Gastroesophageal sphincter (tissue), 4 donors: ENCODE data around the gene NR3C2. TPM values are rescaled to one million over a fixed set of nuclear protein-coding genes. Genes with fewer than 3 reads are reported as not detected.

ENCODE experiments used
- ATAC-seq: fragments of 150-250 bp; one replicate; pipeline ENCODE4 v1.9.1; 2016; ENCODE audit warnings: mild to moderate bottlenecking, moderate library complexity
- H3K27ac ChIP-seq, 4 donors: fragments of 200-600 bp; sonication (generic) in 3 of 4; 1 replicate in 3 of 4; 2 replicates in 1 of 4; pipeline ENCODE4 v1.5.1; 2016 to 2019
- H3K27me3 ChIP-seq: fragments of 200-600 bp; sonication (generic); one replicate; pipeline ENCODE4 v1.5.1; 2019
- H3K36me3 ChIP-seq, 2 donors: fragments of 200-600 bp; sonication (generic); one replicate each; pipeline ENCODE4 v1.5.1; 2019; ENCODE audit warnings: control low read depth in 1 of 2
- H3K4me1 ChIP-seq, 3 donors: fragments of 200-600 bp; sonication (generic); 1 replicate in 2 of 3; 2 replicates in 1 of 3; pipeline ENCODE4 v1.5.1; 2016 to 2019; ENCODE audit warnings: control low read depth in 2 of 3
- H3K4me3 ChIP-seq, 2 donors: fragments of 200-600 bp; sonication (generic); one replicate each; pipeline ENCODE4 v1.5.1; 2019; ENCODE audit warnings: mild to moderate bottlenecking in 1 of 2, moderate library complexity in 1 of 2
- H3K9me3 ChIP-seq, 3 donors: fragments of 200-600 bp; sonication (generic); one replicate each; pipeline ENCODE4 v1.5.1; 2017 to 2019; ENCODE audit warnings: control low read depth in 2 of 3
- EP300 ChIP-seq: sonication (generic); formaldehyde crosslinking; IDR thresholded peaks from one replicate; pipeline ENCODE4 v1.6.1; 2017; ENCODE audit warnings: antibody characterized with exemption, mild to moderate bottlenecking
- POLR2A ChIP-seq, 2 donors: fragments of 450-650 bp; IDR thresholded peaks; one replicate each; pipeline ENCODE4 v1.6.1; 2017; ENCODE audit warnings: antibody characterized with exemption in 2 of 2, mild to moderate bottlenecking in 2 of 2, moderate library complexity in 1 of 2
- POLR2AphosphoS5 ChIP-seq: sonication (generic); formaldehyde crosslinking; IDR thresholded peaks from one replicate; pipeline ENCODE4 v1.6.1; 2017; ENCODE audit warnings: antibody characterized with exemption
- WGBS, 2 donors: methylation state at CpG; one replicate each; pipeline ENCODE4 v1.1.5; 2018; ENCODE audit warnings: low coverage in 1 of 2; 5-methylcytosine and 5-hydroxymethylcytosine counted together
- total RNA-seq, 4 donors: library from RNA; depleted of rRNA; stranded (reverse); fragments of >200 nt; gene quantifications; one replicate each; pipeline ENCODE4 v1.1.0, GENCODE V29; 2016
- TF ChIP-seq, protein P1 (sequence below), 4 experiments: fragments of 200-600 bp in 2 of 4; fragments of 450-650 bp in 2 of 4; sonication (generic) in 1 of 4; IDR thresholded peaks; one replicate each; pipeline ENCODE4 v1.5.1; 2017 to 2019; ENCODE audit warnings: antibody characterized with exemption in 4 of 4, mild to moderate bottlenecking in 2 of 4, moderate library complexity in 2 of 4

Gene NR3C2
- total RNA-seq, 4 donors from 2014 or later = 11.6 to 15.9 (median 13.9) TPM

DNA sequence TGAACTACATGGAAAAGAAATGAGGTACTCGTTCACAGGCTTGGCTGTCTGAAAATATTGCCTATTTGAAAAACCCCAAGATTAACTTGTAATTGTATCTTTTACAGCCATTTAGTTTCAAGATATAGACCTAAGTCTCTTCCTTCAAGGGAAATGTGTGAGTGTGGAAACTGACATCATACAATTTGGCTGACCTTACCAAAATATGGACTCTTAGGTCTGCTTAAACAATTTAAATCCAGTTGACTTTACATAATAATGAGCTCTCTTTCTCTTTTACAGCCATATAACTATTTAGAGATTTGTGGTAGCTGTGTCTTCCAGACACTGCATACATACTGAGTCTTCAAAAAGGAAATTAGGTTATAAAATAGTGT lies 186.9 kb downstream of the NR3C2 start:
- H3K9me3 ChIP-seq = no peaks in the 10 kb centered on the region

GRCh38 chr4:148254621-148255343 lies 187.4 kb downstream of the NR3C2 start:
- H3K4me3 ChIP-seq = no peak overlapping the region
- H3K27ac ChIP-seq = no peak overlapping the region
- peaks cover 0 to 17% (median 0%) of the 10 kb centered on the region in 3 donors for H3K4me1 ChIP-seq
- WGBS, 2 donors = 100% methylated on average over 1 of the region's 1 CpG
- no peaks in the 10 kb centered on the region for H3K36me3 ChIP-seq
- H3K9me3 ChIP-seq = no peaks in the 10 kb centered on the region
- H3K27me3 ChIP-seq = no peaks in the 10 kb centered on the region
- ATAC-seq = no peak
- TF ChIP-seq, protein P1, sequence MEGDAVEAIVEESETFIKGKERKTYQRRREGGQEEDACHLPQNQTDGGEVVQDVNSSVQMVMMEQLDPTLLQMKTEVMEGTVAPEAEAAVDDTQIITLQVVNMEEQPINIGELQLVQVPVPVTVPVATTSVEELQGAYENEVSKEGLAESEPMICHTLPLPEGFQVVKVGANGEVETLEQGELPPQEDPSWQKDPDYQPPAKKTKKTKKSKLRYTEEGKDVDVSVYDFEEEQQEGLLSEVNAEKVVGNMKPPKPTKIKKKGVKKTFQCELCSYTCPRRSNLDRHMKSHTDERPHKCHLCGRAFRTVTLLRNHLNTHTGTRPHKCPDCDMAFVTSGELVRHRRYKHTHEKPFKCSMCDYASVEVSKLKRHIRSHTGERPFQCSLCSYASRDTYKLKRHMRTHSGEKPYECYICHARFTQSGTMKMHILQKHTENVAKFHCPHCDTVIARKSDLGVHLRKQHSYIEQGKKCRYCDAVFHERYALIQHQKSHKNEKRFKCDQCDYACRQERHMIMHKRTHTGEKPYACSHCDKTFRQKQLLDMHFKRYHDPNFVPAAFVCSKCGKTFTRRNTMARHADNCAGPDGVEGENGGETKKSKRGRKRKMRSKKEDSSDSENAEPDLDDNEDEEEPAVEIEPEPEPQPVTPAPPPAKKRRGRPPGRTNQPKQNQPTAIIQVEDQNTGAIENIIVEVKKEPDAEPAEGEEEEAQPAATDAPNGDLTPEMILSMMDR (IDR thresholded peaks at IDR 0.05) = no peak
- no peak for TF ChIP-seq POLR2AphosphoS5
- no peak for TF ChIP-seq EP300
- no peak for TF ChIP-seq POLR2A (IDR thresholded peaks at IDR 0.05)

More for the DNA sequence above, 186.9 kb downstream of the NR3C2 start:
- WGBS, 2 donors = 68 to 80% methylated on average over 1 of the region's 1 CpG
- Histone ChIP-seq H3K4me3 (no peak overlapping the region), H3K4me1 (peaks cover 0 to 17% (median 0%) of the 10 kb centered on the region in 3 donors), H3K36me3 (no peaks in the 10 kb centered on the region), H3K27ac (no peak overlapping the region), H3K27me3 (no peaks in the 10 kb centered on the region)
- TF ChIP-seq POLR2AphosphoS5 (no peak), POLR2A (IDR thresholded peaks at IDR 0.05) (no peak), EP300 (no peak)
- TF ChIP-seq, protein P1 (IDR thresholded peaks at IDR 0.05) = no peak
- ATAC-seq = no peak

DNA sequence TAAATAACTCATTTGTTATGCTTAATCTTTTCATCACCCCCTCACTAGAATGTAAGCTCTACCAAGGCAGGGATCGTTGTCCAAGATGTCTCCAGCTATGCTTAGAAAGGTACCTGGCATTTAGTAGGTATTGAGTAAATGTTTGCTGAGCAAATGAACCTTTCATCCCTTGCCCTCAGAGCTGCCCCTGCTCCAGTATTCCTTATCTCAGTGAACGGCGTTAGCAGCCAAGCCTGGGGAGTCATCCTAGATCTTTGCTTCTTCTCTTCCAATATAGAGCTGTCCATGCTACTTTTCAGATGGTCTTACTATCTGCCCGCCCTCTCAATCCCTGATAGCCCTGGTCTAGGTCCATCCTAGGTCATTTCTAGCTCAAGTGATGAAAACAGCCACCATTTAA lies 188.4 kb downstream of the NR3C2 start:
- Histone ChIP-seq H3K27me3 (no peaks in the 10 kb centered on the region), H3K36me3 (no peaks in the 10 kb centered on the region), H3K4me3 (no peak overlapping the region), H3K27ac (no peak overlapping the region), H3K9me3 (no peaks in the 10 kb centered on the region), H3K4me1 (peaks cover 0 to 17% (median 0%) of the 10 kb centered on the region in 3 donors)
- 94 to 100% methylated on average over 3 to 4 of the region's 4 CpGs for WGBS, 2 donors
- no peak for TF ChIP-seq POLR2A (IDR thresholded peaks at IDR 0.05)
- TF ChIP-seq POLR2AphosphoS5 = no peak
- TF ChIP-seq EP300 = no peak
- TF ChIP-seq, protein P1 (IDR thresholded peaks at IDR 0.05) = no peak
- ATAC-seq = no peak

DNA sequence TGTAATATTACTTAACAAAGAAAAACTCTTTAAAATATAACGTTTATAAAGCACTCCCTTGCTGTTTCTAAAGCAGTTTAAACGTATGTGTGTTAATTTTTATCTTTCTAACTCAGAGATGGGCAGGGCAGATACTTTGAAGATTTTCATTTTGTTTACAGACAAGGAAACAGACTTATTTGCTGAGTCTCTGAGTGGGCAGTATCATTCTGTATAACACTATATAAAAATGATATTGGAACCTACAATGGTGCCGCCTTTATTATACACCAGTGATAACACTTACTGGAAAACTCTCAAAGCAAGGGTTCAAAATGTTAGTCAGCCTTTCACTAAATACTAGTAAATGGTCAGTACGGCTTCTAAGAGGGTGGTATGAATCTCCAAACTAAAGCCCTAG lies 193.4 kb downstream of the NR3C2 start:
- H3K4me3 ChIP-seq = no peak overlapping the region
- no peak for TF ChIP-seq POLR2AphosphoS5
- TF ChIP-seq, protein P1 (IDR thresholded peaks at IDR 0.05) = no peak
- no peak for TF ChIP-seq POLR2A (IDR thresholded peaks at IDR 0.05)
- no peak for TF ChIP-seq EP300
- H3K9me3 ChIP-seq = no peaks in the 10 kb centered on the region
- H3K4me1 ChIP-seq = peaks cover 0 to 9% (median 0%) of the 10 kb centered on the region in 3 donors
- no peaks in the 10 kb centered on the region for H3K36me3 ChIP-seq
- ATAC-seq = no peak
- 90 to 93% methylated on average over 3 to 4 of the region's 4 CpGs for WGBS, 2 donors
- H3K27me3 ChIP-seq = no peaks in the 10 kb centered on the region
- no peak overlapping the region for H3K27ac ChIP-seq

DNA sequence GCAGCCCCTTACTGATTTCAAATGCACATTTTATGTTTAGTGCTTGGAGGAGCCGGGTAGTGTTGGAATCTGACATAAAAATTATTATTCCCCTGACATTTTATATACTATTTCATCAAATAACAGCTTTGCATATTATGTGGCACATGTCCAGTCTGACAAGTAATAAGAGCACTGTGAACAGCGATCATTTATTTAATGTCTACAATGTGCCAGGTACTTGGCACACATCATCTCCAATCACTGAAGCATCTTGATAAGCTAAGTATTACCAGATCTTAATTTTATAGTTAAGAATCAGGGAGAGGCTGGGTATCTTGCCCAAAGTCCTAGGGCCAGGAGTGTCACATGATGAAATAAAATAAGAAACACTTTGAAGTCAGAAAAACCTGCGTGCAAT lies 197.2 kb downstream of the NR3C2 start:
- Histone ChIP-seq H3K9me3 (no peaks in the 10 kb centered on the region), H3K4me3 (no peak overlapping the region), H3K36me3 (no peaks in the 10 kb centered on the region), H3K27ac (no peak overlapping the region), H3K4me1 (no peaks in the 10 kb centered on the region), H3K27me3 (no peaks in the 10 kb centered on the region)
- TF ChIP-seq, protein P1 (IDR thresholded peaks at IDR 0.05) = no peak
- TF ChIP-seq POLR2A (IDR thresholded peaks at IDR 0.05) (no peak), EP300 (no peak), POLR2AphosphoS5 (no peak)
- ATAC-seq = no peak
- 41 to 76% methylated on average over 3 of the region's 3 CpGs for WGBS, 2 donors
